GM12878 (cell line): ENCODE data around the gene HOXB1.

ENCODE experiments used
- JUND ChIP-seq: IDR thresholded peaks from 2 replicates; pipeline ENCODE4 v1.6.1; 2012; ENCODE audit warnings: low read depth, mild to moderate bottlenecking, low read length, improper control_type of control experiment, moderate library complexity
- TCF7 ChIP-seq: IDR thresholded peaks from 2 replicates; pipeline ENCODE4 v1.6.1; 2014; ENCODE audit warnings: antibody characterized with exemption, borderline replicate concordance
- TF ChIP-seq, protein P1 (sequence below): IDR thresholded peaks from 2 replicates; pipeline ENCODE4 v1.6.1; 2011; ENCODE audit warnings: low read depth, low read length, improper control_type of control experiment, borderline replicate concordance

DNA sequence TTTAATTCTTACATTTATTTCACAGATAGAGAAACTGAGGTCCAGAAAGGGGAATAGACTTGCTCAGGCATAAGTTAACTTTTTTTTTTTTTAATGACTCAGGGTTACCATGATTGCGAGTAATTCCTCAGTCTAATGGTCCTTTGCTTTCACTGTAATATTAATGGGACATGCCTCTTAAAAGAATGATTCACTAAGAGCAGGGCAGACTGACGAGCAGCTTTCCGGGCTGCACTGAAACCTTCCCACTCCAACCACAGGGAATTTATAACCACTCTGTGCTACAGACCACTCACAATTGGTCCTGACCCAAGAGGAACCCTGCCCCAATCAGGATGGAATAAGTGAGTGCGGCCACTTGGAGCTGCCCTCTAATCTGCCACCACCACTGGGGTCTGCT is 8.4 kb upstream of the HOXB1 start:
- TF ChIP-seq TCF7 = no peak
- TF ChIP-seq JUND = no peak
- TF ChIP-seq, protein P1, sequence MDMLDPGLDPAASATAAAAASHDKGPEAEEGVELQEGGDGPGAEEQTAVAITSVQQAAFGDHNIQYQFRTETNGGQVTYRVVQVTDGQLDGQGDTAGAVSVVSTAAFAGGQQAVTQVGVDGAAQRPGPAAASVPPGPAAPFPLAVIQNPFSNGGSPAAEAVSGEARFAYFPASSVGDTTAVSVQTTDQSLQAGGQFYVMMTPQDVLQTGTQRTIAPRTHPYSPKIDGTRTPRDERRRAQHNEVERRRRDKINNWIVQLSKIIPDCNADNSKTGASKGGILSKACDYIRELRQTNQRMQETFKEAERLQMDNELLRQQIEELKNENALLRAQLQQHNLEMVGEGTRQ = no peak
